Naive thymus-derived CD4-positive, alpha-beta T cell (primary cell): ENCODE results near the gene AFAP1. TPM values are rescaled to one million over a fixed set of nuclear protein-coding genes. Genes with fewer than 3 reads are reported as not detected.

Source experiments
- ATAC-seq: fragments of 150-1000 bp; cut with Tn5 transposase; 2 replicates; pipeline ENCODE4 v1.10.0; 2021; ENCODE audit warnings: mild to moderate bottlenecking, moderate library complexity
- CTCF ChIA-PET: fragments of 350-600 bp; sonication (Branson Sonifier 250); formaldehyde crosslinking; loops from one replicate; lab custom pipeline; 2021; ENCODE audit warnings: antibody characterized with exemption; lab: Charles Lee
- POLR2A ChIA-PET: fragments of 350-600 bp; sonication (Branson Sonifier 250); formaldehyde crosslinking; loops from one replicate; lab custom pipeline; 2021; ENCODE audit warnings: antibody characterized with exemption, inconsistent platforms; lab: Charles Lee
- DNase-seq, 9 donors: peaks; one replicate each; pipeline versions ENCODE4 v3.0.0 to v3.0.0-alpha.2; 2020 to 2022; ENCODE audit warnings: mixed read lengths in 1 of 9
- H3K27ac ChIP-seq: one replicate; pipeline ENCODE4 v1.7.0; 2013; ENCODE audit warnings: mild to moderate bottlenecking, low read depth, low read length, moderate library complexity
- H3K27me3 ChIP-seq, 2 donors: one replicate each; pipeline ENCODE4 v1.7.0; 2013; ENCODE audit warnings: low read length in 2 of 2, mild to moderate bottlenecking in 2 of 2, moderate library complexity in 2 of 2; ENCODE audit not compliant: control insufficient read depth in 2 of 2, insufficient read depth in 2 of 2
- H3K36me3 ChIP-seq, 3 experiments: 1 replicate in 2 of 3; 2 replicates in 1 of 3; pipeline ENCODE4 v1.7.0; 2013; ENCODE audit warnings: low read length in 3 of 3, mild to moderate bottlenecking in 3 of 3, moderate library complexity in 1 of 3; ENCODE audit not compliant: insufficient read depth in 3 of 3, control insufficient read depth in 2 of 3
- H3K4me1 ChIP-seq, 2 donors: one replicate each; pipeline ENCODE4 v1.7.0; 2013; ENCODE audit warnings: low read length in 2 of 2, mild to moderate bottlenecking in 2 of 2, moderate library complexity in 1 of 2; ENCODE audit not compliant: control insufficient read depth in 2 of 2, insufficient read depth in 2 of 2
- H3K4me3 ChIP-seq: 2 replicates; pipeline ENCODE4 v1.7.0; 2013; ENCODE audit warnings: mild to moderate bottlenecking, low read length
- H3K9me3 ChIP-seq, 3 experiments: 1 replicate in 2 of 3; 2 replicates in 1 of 3; pipeline ENCODE4 v1.7.0; 2013; ENCODE audit warnings: low read length in 3 of 3; ENCODE audit not compliant: control insufficient read depth in 2 of 3
- H3K27ac Mint-ChIP-seq, 9 donors: one replicate each; pipeline ENCODE4 v1.8.0; 2020 to 2022; ENCODE audit warnings: mixed read lengths in 9 of 9, mild to moderate bottlenecking in 8 of 9, moderate library complexity in 5 of 9, inconsistent platforms in 2 of 9
- H3K27me3 Mint-ChIP-seq, 5 donors: one replicate each; pipeline ENCODE4 v1.8.0; 2021 to 2022; ENCODE audit warnings: mixed read lengths in 5 of 5, mild to moderate bottlenecking in 1 of 5
- H3K36me3 Mint-ChIP-seq, 5 donors: one replicate each; pipeline ENCODE4 v1.8.0; 2020 to 2022; ENCODE audit warnings: mixed read lengths in 5 of 5, mild to moderate bottlenecking in 3 of 5, inconsistent platforms in 1 of 5
- H3K4me1 Mint-ChIP-seq, 7 donors: one replicate each; pipeline ENCODE4 v1.8.0; 2020 to 2022; ENCODE audit warnings: mixed read lengths in 7 of 7, mild to moderate bottlenecking in 3 of 7, inconsistent platforms in 1 of 7
- H3K4me3 Mint-ChIP-seq, 10 donors: one replicate each; pipeline ENCODE4 v1.8.0; 2020 to 2022; ENCODE audit warnings: mild to moderate bottlenecking in 10 of 10, mixed read lengths in 10 of 10, moderate library complexity in 6 of 10, inconsistent platforms in 2 of 10
- H3K9me3 Mint-ChIP-seq, 11 donors: one replicate each; pipeline ENCODE4 v1.8.0; 2020 to 2022; ENCODE audit warnings: mixed read lengths in 11 of 11, mild to moderate bottlenecking in 4 of 11, inconsistent platforms in 1 of 11, moderate library complexity in 1 of 11
- intact Hi-C, 2 donors: fragments of 100-400 bp; cut with micrococcal nuclease; formaldehyde crosslinking; loops; one replicate each; pipeline ENCODE4 v1.15.1; 2023
- polyA plus RNA-seq, 2 donors: library from polyadenylated mRNA; unstranded; fragments of 300-500 nt; fragmentation: Illumina TruSeq; gene quantifications; one replicate each; pipeline ENCODE4 v1.2.3, GENCODE V29; 2021
- total RNA-seq, 6 experiments: library from RNA in 5 of 6; stranded (reverse) in 5 of 6; gene quantifications; 1 replicate in 5 of 6; 2 replicates in 1 of 6; pipeline ENCODE4 v1.2.3 and lab custom pipeline; 2021 to 2026

Gene AFAP1
- total and polyA plus RNA-seq, 7 experiments from 2014 or later: 2.2 to 27.2 (median 9.6) TPM

DNA sequence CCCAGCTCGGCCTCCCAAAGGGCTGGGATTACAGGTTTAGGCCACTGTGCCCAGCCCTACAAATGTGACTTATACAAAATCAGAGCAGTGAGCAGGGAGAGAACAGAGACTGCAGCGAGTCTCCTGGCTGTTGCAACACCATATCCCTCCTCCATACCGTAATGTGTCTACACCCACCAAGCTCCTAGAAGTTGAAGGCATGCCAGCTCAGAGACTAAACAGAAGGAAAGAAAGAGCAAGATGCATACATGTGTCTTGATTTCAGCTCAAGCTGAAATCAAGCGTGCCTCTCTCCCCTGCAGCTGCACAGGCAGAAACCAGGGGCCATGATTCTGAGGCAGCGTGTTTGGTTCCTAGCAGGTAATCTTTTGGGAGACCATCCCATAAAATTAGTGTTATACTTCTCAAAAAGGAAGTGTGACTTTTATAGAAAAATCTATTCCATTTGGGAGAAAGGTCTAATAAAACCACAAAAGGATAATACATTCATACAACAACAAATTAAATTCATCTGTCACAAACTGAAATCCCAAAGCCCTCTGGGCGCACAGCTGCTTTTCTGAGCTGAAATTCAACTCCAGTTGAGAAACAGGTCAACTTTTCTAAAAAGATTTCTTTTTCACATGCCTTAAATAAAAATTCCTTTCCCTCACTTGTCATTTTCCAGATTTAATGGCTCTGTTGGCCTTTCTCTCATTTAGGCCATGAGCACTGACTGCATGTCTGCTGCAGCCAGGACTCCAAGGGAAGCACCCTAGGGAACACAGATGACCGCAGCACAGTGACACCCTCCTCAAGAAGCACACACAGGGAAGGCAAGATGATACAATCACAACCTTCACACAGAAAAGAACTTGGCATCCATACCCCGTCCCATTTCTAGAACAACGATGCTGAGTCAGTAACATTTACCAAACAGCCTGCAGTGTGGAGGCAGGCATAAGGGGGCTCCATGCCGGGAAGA, 34.4 kb downstream of the AFAP1 start:
- Mint-ChIP-seq H3K27me3 (peaks cover 0 to 7% (median 0%) of the 10 kb centered on the region in 5 donors), H3K27ac (peak overlapping the region in 1 of 9 donors; percentile 26), H3K36me3 (peaks cover 0 to 16% (median 2%) of the 10 kb centered on the region in 5 donors), H3K4me1 (peaks cover 18 to 85% (median 77%) of the 10 kb centered on the region in 7 donors), H3K4me3 (no peak overlapping the region), H3K9me3 (no peaks in the 10 kb centered on the region)
- no peaks in the 10 kb centered on the region for H3K27me3 ChIP-seq
- H3K4me1 ChIP-seq: no peaks in the 10 kb centered on the region
- ChIA-PET POLR2A (interaction anchor here (0.6 kb wide), 1 partner anchor 1037 kb away, joined by 4 read pairs; no protein-coding TSS in a partner anchor), CTCF (no interaction called here)
- DNase-seq (no peak), ATAC-seq (no peak)
- H3K27ac ChIP-seq: no peak overlapping the region
- H3K36me3 ChIP-seq: no peaks in the 10 kb centered on the region
- no peak overlapping the region for H3K4me3 ChIP-seq
- intact Hi-C loops: no loop called here
- H3K9me3 ChIP-seq: no peaks in the 10 kb centered on the region

DNA sequence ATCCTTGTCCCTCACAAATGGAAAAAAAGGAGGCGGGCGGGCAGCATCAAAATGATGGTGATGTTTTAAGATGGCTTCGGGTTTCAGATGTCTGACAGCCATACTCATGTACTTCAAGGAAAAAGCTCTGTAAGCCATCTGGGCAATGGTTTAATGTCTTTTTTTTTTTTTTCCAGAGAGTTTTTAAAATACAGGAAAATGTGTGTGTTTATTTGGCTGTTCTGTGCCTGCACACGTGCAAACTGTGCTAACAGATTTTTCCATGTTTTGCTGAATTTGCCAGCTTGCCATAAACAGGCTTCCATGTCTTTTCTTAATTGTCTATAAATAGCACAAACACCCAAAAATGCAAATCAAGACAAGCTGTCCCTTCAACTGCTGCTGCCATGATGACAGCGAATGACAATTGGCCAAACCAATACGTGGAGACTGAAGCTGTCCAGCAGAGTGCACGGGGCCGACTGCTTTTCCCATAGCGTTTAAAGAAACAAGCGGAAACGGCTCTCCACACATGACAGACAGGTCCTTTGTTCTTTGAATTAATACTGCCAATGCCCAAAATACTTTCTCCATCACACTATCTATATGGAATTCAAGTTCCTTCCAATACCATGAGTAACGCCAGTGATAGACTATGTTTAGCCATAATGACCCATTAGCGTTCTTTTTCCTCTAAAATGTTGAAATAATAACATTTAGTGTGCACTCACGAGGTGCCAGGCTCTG, 35.7 kb downstream of the AFAP1 start:
- Histone ChIP-seq H3K27ac (no peak overlapping the region), H3K9me3 (no peaks in the 10 kb centered on the region), H3K36me3 (no peaks in the 10 kb centered on the region), H3K4me1 (no peaks in the 10 kb centered on the region), H3K27me3 (no peaks in the 10 kb centered on the region), H3K4me3 (no peak overlapping the region)
- peaks cover 11 to 84% (median 75%) of the 10 kb centered on the region in 7 donors for H3K4me1 Mint-ChIP-seq
- ATAC-seq (no peak), DNase-seq (no peak)
- H3K27ac Mint-ChIP-seq: no peak overlapping the region
- CTCF ChIA-PET: no interaction called here
- peaks cover 0 to 9% (median 0%) of the 10 kb centered on the region in 5 donors for H3K27me3 Mint-ChIP-seq
- POLR2A ChIA-PET: interaction anchor here (0.6 kb wide), 1 partner anchor 9 kb away, joined by 4 read pairs; no protein-coding TSS in a partner anchor
- H3K9me3 Mint-ChIP-seq: no peaks in the 10 kb centered on the region
- peaks cover 0 to 16% (median 2%) of the 10 kb centered on the region in 5 donors for H3K36me3 Mint-ChIP-seq
- no peak overlapping the region for H3K4me3 Mint-ChIP-seq
- intact Hi-C loops: no loop called here

DNA sequence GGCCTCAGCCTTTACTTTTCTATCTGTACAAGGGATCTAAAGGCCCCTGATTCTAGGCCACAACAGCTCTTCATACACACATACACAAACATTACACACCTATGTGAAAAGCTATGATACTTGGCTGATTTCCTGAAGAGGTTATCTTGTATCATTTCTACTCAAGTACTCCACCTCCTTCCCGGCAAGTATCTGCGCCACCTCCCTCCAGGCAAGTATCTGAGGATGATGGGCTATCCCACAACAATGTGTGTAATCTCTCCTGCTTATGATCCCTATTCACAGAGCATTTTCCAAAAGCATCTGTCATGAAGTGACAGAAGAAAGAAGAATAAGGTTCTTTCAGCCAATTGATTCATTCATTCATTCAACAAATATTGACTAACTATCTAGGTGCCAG, 36.8 kb downstream of the AFAP1 start:
- peaks cover 0 to 9% (median 0%) of the 10 kb centered on the region in 5 donors for H3K27me3 Mint-ChIP-seq
- ChIA-PET CTCF (no interaction called here), POLR2A (interaction anchor here (1.1 kb wide), 1 partner anchor 10 kb away, joined by 3 read pairs; no protein-coding TSS in a partner anchor)
- no peak for ATAC-seq
- peak overlapping the region in 1 of 9 donors; percentile 25 for H3K27ac Mint-ChIP-seq
- H3K4me1 Mint-ChIP-seq: peaks cover 12 to 85% (median 75%) of the 10 kb centered on the region in 7 donors
- H3K9me3 Mint-ChIP-seq: peaks cover 0 to 1% (median 0%) of the 10 kb centered on the region in 11 donors
- Histone ChIP-seq H3K36me3 (no peaks in the 10 kb centered on the region), H3K9me3 (no peaks in the 10 kb centered on the region), H3K27ac (no peak overlapping the region), H3K27me3 (no peaks in the 10 kb centered on the region), H3K4me1 (no peaks in the 10 kb centered on the region), H3K4me3 (no peak overlapping the region)
- DNase-seq: no peak
- peaks cover 0 to 19% (median 3%) of the 10 kb centered on the region in 5 donors for H3K36me3 Mint-ChIP-seq
- H3K4me3 Mint-ChIP-seq: peak overlapping the region in 4 of 10 donors; percentile 5 to 59 (median 12)
- intact Hi-C loops: no loop called here

DNA sequence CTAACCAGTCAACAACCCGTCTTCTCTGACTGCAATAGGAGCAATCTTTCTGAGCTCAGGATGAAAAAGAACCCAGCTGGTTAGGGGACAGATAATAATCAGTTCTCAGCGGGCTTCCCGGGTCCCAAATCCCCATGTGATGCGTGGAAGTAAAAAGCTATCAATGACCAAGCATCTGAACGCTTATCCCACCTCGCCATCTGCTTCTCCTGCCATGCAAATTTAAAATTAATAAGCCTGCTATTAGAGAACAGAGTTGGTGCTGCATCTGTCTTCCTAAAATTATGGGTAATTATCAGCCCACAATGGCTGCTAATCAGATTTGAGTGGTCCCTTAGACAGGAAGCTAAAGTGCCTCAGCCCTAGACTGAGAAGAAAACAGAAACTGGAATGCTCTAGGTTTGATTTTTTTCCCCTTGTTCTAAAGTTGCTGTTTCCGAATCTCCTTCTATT, 37.5 kb downstream of the AFAP1 start:
- H3K4me3 ChIP-seq: no peak overlapping the region
- H3K27me3 ChIP-seq: no peaks in the 10 kb centered on the region
- no peaks in the 10 kb centered on the region for H3K4me1 ChIP-seq
- ATAC-seq (no peak), DNase-seq (no peak)
- POLR2A ChIA-PET: interaction anchor here (1.1 kb wide), 1 partner anchor 11 kb away, joined by 3 read pairs; no protein-coding TSS in a partner anchor
- Mint-ChIP-seq H3K9me3 (peaks cover 0 to 3% (median 0%) of the 10 kb centered on the region in 11 donors), H3K4me3 (peak overlapping the region in 4 of 10 donors; percentile 8 to 37 (median 14)), H3K27ac (peak overlapping the region in 3 of 9 donors; percentile 1 to 25 (median 7)), H3K36me3 (peaks cover 0 to 14% (median 3%) of the 10 kb centered on the region in 5 donors), H3K4me1 (peaks cover 13 to 83% (median 73%) of the 10 kb centered on the region in 7 donors), H3K27me3 (peaks cover 0 to 11% (median 0%) of the 10 kb centered on the region in 5 donors)
- H3K36me3 ChIP-seq: no peaks in the 10 kb centered on the region
- CTCF ChIA-PET: no interaction called here
- intact Hi-C loops: no loop called here
- H3K9me3 ChIP-seq: no peaks in the 10 kb centered on the region
- H3K27ac ChIP-seq: no peak overlapping the region

DNA sequence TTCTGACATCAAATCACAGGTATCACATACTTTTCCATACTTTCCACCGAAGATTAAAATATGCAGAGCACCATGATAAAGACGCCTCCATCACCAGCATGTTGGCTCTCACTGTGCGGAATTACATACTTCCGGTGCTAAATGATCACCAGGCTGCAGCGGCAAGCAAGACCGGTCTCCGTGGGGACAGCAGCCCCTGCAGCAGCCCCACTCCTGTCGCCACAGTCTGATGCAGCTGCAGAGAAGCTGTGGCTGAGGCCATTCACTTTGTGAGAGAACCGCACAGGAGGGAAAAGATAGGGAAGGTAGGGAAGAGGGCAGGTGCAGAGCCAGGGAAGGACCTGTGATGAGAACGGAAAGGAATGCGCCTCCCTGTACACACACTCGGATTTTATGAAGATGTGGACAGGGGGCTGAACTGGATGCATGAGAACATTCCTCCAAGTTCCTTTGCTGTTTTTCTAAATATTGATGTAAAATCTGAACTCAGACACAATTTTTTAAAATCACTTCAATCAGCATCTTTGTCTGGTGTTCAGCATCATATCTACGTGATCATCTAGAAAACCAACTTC, 38.3 kb downstream of the AFAP1 start:
- Mint-ChIP-seq H3K9me3 (peaks cover 0 to 3% (median 0%) of the 10 kb centered on the region in 11 donors), H3K4me1 (peaks cover 13 to 83% (median 72%) of the 10 kb centered on the region in 7 donors), H3K4me3 (peak overlapping the region in 3 of 10 donors; percentile 0 to 47 (median 36)), H3K27ac (peak overlapping the region in 1 of 9 donors; percentile 86), H3K27me3 (peaks cover 0 to 11% (median 0%) of the 10 kb centered on the region in 5 donors), H3K36me3 (peaks cover 0 to 12% (median 2%) of the 10 kb centered on the region in 5 donors)
- Histone ChIP-seq H3K9me3 (no peaks in the 10 kb centered on the region), H3K4me3 (no peak overlapping the region), H3K27ac (no peak overlapping the region), H3K4me1 (no peaks in the 10 kb centered on the region), H3K27me3 (no peaks in the 10 kb centered on the region), H3K36me3 (no peaks in the 10 kb centered on the region)
- intact Hi-C loops: no loop called here
- DNase-seq (no peak), ATAC-seq (no peak)
- CTCF ChIA-PET: no interaction called here
- POLR2A ChIA-PET: interaction anchor here (1.1 kb wide), 1 partner anchor 12 kb away, joined by 3 read pairs; no protein-coding TSS in a partner anchor
